ENCODE results near the gene NUCB1. TPM values are rescaled to one million over a fixed set of nuclear protein-coding genes. Genes with fewer than 3 reads are reported as not detected.

Gene NUCB1
- total RNA-seq, 1 experiment from 2014 or later = 125 TPM

- Histone ChIP-seq H3K27ac (ENCODE audit: insufficient read length, low read depth, low read length) (no peak overlapping the region), H3K23me2 (ENCODE audit: insufficient read length, low read depth, low read length, poor library complexity, severe bottlenecking) (peaks cover 8% of the 10 kb centered on the region), H2AK5ac (ENCODE audit: insufficient read length, low read length) (no peak overlapping the region), H3K27me3 (ENCODE audit: insufficient read depth, low read length) (no peaks in the 10 kb centered on the region), H3K4me1 (ENCODE audit: insufficient read depth, low read length) (no peaks in the 10 kb centered on the region), H3K79me1 (ENCODE audit: insufficient read depth, low read depth, low read length, poor library complexity, severe bottlenecking) (peaks cover 4% of the 10 kb centered on the region), H3K23ac (ENCODE audit: insufficient read length, low read depth, low read length) (no peak overlapping the region), H2BK15ac (ENCODE audit: low read depth, low read length) (no peak overlapping the region), H2BK12ac (ENCODE audit: insufficient read length, low read depth, low read length) (no peak overlapping the region), H4K20me1 (ENCODE audit: control insufficient read depth, insufficient read depth, insufficient read length) (no peaks in the 10 kb centered on the region), H3T11ph (ENCODE audit: low read length) (no peak overlapping the region), H4K91ac (ENCODE audit: insufficient read length, low read depth, low read length) (no peak overlapping the region), H2BK120ac (ENCODE audit: low read depth, low read length, poor library complexity, severe bottlenecking) (no peak overlapping the region), H2BK5ac (ENCODE audit: insufficient read length, low read length) (no peak overlapping the region), H3K4ac (ENCODE audit: low read depth, low read length) (no peak overlapping the region), H2BK20ac (ENCODE audit: low read depth, low read length, poor library complexity, severe bottlenecking) (no peak overlapping the region), H4K8ac (replicated peaks; ENCODE audit: insufficient read length, low read depth, low read length) (no peak overlapping the region), H3K56ac (ENCODE audit: insufficient read length, low read depth, low read length) (no peak overlapping the region), H3K9ac (ENCODE audit: extremely low read depth, insufficient read length, low read length) (peak overlapping the region; percentile 77), H3K18ac (ENCODE audit: insufficient read length, low read depth, low read length) (peak overlapping the region; percentile 63), H3K4me2 (ENCODE audit: insufficient read depth, insufficient read length, low read length) (peak overlapping the region; percentile 64), H2AFZ (ENCODE audit: low read length) (no peak overlapping the region), H3K9me3 (ENCODE audit: control insufficient read depth, low read depth, low read length) (no peaks in the 10 kb centered on the region), H3K14ac (ENCODE audit: insufficient read depth, low read length) (no peak overlapping the region), H4K5ac (ENCODE audit: insufficient read length, low read depth, low read length) (no peak overlapping the region), H3K79me2 (ENCODE audit: insufficient read depth, low read length) (no peaks in the 10 kb centered on the region)
- peak overlapping the region; percentile 79 to 81 for H3K4me3 Mint-ChIP-seq
- peak overlapping the region in 2 of 3 experiments; percentile 77 to 93; a peak in 4 of 7 replicates for H3K27ac Mint-ChIP-seq
- H3K9me3 Mint-ChIP-seq = no peaks in the 10 kb centered on the region
- H3K36me3 Mint-ChIP-seq (ENCODE audit: insufficient read depth in 1 of 3, low read depth in 3 of 3) = peaks cover 17 to 44% (median 37%) of the 10 kb centered on the region in 3 experiments; a peak in 6 of 7 replicates
- peaks cover 10% of the 10 kb centered on the region for H3K27me3 Mint-ChIP-seq (ENCODE audit: low read depth)
- H3K4me1 Mint-ChIP-seq = peaks cover 14 to 15% of the 10 kb centered on the region in 2 experiments
- DNase-seq = no peak
- TF ChIP-seq, protein P1, sequence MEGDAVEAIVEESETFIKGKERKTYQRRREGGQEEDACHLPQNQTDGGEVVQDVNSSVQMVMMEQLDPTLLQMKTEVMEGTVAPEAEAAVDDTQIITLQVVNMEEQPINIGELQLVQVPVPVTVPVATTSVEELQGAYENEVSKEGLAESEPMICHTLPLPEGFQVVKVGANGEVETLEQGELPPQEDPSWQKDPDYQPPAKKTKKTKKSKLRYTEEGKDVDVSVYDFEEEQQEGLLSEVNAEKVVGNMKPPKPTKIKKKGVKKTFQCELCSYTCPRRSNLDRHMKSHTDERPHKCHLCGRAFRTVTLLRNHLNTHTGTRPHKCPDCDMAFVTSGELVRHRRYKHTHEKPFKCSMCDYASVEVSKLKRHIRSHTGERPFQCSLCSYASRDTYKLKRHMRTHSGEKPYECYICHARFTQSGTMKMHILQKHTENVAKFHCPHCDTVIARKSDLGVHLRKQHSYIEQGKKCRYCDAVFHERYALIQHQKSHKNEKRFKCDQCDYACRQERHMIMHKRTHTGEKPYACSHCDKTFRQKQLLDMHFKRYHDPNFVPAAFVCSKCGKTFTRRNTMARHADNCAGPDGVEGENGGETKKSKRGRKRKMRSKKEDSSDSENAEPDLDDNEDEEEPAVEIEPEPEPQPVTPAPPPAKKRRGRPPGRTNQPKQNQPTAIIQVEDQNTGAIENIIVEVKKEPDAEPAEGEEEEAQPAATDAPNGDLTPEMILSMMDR (conservative IDR thresholded peaks at IDR 0.05) = no peak
- WGBS (ENCODE audit: extremely low coverage, insufficient read length, low lambda C conversion rate) = no CpG with 5 or more reads among the region's 16 CpGs
Observed at GRCh38 chr19:48955308-48955958, 55.3 kb downstream of the NUCB1 start.

All from H9 (cell line).